SH-SY5Y (cell line): ENCODE measurements around the gene BPNT1.

Source experiments
- GATA2 ChIP-seq: IDR thresholded peaks from 2 replicates; pipeline ENCODE4 v1.6.1; 2011; ENCODE audit warnings: mild to moderate bottlenecking, low read depth, low read length
- GATA3 ChIP-seq: IDR thresholded peaks from 2 replicates; pipeline ENCODE4 v1.6.1; 2011; ENCODE audit warnings: low read depth, mild to moderate bottlenecking, low read length, moderate library complexity

DNA sequence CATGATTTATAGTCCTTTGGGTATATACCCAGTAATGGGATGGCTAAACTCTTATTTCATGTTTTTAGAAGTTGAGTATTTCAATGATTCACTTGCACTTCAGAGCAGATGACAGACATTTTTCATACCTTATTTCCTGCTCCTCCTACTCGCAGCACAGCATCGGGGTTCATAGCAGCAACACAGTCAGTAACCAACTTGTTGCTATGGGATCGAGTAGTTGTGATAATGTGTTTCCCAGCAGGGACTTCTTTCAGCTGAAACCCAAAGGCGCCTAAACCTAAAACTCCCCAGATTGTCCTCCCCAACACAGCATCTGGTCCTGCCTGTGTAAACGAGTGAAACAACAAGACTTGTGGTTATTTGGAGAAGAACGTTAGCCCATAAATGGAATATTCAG lies 27.0 kb downstream of the BPNT1 start:
- no peak for TF ChIP-seq GATA2
- TF ChIP-seq GATA3: no peak
